Measurements from ENCODE around the gene MMP23B.
"Not testable (repeated sequence)": the region's sequence is repeated elsewhere in the genome, so short reads cannot be mapped to it uniquely, and the experiment has no call there.

The MMP23B gene

DNA sequence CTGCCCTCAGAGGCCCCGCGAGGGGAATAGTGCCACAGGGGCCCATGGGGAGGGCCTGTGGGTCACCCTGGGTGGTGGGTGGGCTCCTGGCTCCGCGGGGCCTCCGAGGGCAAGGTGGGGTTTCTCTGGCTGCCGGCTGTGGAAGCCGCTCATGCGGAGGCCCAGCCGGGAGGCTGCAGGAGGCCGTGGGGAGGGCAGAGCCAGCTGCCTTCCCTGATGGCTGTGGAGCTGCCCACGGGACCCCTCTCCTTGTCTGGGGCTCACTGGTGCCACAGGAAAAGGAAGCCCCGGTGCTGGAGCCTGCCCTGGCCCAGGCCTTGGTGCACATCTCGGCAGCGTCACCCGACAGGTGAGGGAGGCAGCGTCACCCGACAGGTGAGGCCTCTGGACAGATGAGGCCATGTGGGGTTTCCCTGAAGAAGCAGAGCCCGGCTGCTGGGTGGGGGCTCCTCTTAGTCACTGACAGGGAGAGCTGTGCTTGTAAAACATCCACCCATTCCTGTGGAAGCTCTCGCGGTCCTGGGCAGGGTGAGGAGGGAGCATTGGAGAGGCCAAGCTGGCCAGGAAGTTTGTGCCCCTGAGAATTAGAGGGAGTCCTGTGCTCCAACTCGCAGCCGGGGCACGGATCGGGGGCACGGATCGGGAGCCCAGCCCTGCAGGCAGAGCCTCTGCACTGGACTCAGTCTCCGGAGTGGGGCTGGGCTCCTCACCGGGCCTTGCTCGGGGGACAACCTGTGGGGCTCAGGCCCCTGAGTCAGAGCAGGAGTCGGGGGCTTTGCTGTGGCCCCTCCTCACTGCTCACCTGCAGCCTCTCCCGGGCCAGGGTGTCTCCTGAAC is 10.6 kb upstream of the MMP23B start:
- DNase-seq = no peak

DNA sequence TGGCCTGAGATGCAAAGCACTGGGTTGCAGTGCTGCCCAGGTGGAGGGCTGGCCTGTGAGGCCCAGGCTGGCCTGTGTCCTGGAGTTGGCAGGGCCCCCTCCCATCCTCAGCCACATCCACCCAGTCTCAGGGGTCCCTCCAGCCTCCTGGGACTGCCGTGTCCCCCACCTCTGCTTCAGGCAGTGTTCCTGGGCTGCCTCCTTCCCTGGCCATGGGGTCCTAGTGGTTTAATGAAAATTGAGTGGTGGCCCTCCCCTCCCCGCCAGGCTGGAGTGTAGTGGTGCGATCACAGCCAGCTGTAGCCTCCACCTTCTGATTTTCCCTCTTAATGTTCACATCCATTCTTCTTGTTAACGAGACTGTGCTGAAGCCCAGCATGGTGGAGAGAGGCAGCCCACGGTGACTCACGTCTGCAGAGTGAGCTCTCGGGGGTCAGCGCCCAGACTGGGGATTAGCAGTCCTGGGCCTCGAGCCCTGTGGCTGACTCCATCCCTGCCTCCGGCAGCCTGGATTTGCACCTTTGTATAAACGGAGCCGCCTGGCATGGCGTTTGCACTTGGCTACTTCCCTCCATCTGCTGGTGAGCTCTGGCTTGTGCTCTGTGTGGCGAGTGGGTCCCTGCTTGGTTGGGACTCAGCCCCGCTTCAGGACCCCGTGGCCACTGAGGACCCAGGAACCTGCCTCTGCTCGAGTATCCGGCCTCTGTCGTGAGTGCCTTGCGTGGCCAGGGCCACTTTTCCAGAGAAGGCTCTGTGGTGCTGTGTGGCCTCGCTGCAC is 9.8 kb upstream of the MMP23B start:
- DNase-seq = no peak

DNA sequence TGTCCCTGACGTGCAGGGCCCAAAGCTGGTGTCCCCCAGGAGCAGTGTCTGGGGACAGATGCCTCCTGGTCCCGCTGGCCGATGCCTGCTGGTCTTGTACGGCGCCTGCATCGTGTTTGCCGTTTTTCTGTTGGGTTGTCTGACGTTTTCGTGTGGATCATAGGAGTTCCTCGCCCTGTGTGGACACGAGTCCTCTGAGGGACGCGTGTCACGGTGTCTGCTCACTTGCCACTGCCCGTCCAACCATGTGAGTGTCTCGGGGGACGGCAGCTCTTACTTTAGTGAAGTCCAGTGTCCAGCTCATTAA is 9.2 kb upstream of the MMP23B start:
- DNase-seq = no peak

DNA sequence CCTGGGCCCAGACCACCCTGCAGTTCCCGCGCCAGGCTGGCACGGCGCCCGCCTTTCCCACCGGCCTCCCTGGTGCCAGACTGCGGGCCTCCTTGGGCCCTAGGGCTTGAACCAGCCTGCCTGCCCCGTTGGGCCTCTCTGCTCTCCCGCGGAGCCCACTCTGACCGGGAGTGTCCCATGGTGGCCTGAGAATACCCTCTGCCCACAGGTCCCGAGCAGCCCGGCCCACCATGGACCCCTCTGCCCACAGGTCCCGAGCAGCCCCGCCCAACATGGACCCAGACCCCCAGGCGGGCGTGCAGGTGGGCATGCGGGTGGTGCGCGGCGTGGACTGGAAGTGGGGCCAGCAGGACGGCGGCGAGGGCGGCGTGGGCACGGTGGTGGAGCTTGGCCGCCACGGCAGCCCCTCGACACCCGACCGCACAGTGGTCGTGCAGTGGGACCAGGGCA is 8.8 kb upstream of the MMP23B start:
- no peak for DNase-seq

DNA sequence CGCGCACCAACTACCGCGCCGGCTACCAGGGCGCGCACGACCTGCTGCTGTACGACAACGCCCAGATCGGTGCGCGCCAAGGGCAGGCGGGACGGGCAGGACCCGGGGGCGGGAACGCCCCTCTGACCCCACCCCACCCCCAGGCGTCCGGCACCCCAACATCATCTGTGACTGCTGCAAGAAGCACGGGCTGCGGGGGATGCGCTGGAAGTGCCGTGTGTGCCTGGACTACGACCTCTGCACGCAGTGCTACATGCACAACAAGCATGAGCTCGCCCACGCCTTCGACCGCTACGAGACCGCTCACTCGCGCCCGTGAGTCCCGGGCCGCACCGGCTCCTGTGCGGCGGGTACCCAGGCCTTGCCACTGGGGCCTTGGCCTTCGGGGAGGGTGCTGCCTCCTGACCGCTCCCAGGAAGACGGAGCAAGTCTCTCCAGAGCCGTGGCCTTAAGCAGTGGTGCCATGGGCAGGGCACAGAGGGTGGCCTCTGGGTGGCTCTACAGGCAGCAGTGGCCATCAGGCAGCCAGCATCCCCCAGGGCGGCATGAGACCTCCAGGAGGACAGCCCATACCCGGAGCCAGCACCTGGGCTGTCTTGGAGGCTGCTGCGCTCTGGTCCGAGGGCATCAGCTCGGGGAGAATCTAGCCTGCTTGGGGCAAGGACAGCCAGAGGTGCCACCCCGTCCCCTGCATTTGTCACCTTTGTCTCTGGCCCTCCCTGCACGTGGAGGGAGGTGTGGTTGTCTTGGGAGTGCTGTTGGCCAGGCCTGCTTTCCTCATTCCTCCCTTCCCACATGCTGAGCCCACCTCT is 8.1 kb upstream of the MMP23B start:
- no peak for DNase-seq

DNA sequence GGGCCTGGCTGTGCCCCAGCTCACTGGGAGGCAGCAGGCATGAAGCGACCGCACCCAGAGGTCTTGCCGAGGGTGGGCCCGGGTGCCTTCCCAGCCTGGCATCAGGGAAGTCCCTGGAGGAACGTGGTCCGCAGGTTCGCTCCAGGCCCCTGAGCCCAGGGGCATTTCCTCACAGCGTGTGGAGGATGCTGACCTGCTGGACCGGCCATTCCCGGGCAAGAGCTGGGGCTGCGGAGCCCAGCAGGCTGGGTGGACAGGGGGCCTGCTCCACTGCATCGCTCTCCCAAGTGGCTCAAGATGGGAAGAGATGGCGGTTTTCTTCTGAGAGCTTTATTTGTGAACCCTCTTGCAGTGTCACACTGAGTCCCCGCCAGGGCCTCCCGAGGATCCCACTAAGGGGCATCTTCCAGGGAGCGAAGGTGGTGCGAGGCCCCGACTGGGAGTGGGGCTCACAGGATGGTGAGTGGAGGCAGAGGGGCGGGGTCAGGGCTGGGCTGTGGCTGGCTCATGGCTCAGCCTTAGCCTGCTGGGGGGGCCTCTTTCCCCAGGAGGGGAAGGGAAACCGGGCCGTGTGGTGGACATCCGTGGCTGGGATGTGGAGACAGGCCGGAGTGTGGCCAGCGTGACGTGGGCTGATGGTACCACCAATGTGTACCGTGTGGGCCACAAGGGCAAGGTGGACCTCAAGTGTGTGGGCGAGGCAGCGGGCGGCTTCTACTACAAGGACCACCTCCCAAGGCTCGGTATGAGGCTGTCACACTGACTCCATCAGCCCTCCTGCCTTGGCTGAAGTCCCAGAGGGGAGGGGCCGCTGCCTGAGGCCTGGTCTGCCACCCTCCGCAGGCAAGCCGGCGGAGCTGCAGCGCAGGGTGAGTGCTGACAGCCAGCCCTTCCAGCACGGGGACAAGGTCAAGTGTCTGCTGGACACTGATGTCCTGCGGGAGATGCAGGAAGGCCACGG is 7.2 kb upstream of the MMP23B start:
- DNase-seq = peak; percentile 28

DNA sequence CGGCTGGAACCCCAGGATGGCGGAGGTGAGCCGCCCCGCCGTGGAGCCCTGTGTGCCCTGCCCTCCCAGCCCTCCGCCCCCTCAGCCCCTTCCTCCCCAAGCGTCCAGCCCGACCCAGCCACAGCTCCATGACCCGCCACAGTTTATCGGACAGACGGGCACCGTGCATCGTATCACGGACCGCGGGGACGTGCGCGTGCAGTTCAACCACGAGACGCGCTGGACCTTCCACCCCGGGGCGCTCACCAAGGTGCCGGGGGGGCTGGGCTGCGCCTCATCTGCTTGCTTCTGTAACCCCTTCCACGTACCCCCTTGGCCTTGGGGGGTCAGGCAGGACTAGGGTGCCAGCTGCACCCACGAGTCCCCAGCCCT is 6.6 kb upstream of the MMP23B start:
- DNase-seq = no peak

DNA sequence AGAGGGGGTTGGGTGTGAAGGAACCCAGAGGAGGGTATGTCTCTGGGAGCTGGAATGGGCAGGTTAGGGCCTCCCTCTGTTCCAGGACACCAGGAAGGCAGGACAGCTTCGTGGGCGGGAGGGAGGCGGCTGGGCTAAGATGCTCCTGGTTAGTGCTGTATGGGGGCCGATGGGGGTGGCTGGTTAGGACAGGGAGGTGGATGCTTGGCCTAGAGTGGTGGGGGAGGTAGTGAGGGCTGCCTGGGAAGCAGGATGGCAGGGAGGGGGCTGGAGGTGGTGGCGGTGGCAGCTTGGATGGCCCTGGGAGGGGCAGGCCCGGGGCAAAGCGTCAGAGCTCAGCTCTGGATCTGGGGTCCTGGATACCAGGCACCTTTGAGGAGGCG is 6.2 kb upstream of the MMP23B start:
- DNase-seq = no peak

DNA sequence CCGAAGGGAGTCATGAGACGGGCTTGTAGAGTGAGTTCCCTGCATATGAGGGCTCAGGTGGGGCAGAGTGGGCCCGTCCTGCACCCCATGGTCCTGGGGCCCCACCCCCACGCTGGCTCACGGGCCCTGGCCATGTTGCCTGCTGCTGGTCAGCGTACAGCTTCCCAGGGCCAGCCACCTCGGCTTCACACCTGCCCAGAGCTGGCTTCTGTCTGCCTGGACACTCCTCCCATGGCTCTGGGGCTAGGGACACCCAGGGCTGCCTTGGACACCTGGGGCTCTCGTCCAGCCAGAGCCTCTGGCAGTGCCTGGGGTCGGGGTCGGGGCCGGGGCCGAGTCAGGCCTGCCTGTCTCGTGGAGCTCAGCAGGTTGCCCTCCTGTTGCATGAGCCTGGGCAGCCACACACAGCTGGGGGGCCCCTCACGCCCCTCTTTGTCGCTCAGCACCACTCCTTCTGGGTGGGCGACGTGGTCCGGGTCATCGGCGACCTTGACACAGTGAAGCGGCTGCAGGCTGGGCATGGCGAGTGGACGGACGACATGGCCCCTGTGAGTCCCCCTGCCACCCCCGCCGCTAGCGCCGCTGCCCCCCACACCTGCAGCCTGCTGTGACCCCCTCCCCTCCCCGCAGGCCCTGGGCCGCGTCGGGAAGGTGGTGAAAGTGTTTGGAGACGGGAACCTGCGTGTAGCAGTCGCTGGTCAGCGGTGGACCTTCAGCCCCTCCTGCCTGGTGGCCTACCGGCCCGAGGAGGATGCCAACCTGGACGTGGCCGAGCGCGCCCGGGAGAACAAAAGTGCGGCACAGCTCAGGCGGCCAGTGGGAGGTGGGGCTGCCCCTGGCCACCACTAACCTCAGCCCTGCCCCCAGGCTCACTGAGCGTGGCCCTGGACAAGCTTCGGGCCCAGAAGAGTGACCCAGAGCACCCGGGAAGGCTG is 5.5 kb upstream of the MMP23B start:
- DNase-seq = no peak

DNA sequence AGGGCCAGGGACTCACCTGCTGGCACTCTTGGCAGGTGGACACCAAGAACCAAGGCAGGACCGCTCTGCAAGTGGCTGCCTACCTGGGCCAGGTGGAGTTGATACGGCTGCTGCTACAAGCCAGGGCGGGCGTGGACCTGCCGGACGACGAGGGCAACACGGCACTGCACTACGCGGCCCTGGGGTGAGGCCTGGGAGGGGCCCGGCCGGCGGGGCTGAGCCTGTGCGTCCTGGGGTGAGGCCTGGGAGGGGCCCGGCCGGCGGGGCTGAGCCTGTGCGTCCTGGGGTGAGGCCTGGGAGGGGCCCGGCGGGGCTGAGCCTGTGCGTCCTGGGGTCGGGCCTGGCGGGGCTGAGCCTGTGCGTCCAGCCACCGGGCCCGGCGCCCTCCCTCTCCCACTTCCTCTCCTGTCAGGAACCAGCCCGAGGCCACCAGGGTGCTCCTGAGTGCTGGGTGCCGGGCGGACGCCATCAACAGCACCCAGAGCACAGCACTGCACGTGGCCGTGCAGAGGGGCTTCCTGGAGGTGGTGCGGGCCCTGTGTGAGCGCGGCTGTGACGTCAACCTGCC is 4.6 kb upstream of the MMP23B start:
- DNase-seq = no peak

DNA sequence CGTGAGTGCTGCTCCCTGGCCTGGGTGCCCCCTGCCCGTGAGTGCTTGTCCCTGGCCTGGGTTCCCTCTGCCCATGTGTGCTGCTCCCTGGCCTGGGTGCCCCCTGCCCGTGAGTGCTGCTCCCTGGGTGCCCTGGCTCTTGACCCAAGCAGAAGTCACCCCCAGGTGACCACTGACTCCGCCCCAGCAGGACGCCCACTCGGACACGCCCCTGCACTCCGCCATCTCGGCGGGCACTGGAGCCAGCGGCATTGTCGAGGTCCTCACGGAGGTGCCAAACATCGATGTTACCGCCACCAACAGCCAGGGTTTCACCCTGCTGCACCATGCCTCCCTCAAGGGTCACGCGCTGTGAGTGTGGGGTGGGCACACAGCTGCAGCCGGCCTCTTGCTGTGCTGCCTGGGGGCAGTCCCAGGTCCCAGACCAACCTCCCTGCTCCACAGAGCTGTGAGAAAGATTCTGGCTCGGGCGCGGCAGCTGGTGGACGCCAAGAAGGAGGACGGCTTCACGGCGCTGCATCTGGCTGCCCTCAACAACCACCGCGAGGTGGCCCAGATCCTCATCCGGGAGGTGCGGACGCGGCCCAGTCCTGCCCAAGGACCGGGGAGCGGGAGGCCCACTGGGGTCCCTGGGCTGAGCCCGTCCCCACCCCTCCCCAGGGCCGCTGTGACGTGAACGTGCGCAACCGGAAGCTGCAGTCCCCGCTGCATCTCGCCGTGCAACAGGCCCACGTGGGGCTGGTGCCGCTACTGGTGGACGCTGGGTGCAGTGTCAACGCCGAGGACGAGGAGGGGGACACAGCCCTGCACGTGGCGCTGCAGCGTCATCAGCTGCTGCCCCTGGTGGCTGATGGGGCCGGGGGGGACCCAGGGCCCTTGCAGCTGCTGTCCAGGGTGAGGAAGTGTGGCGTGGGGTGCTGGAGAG is 3.9 kb upstream of the MMP23B start:
- no peak for DNase-seq

DNA sequence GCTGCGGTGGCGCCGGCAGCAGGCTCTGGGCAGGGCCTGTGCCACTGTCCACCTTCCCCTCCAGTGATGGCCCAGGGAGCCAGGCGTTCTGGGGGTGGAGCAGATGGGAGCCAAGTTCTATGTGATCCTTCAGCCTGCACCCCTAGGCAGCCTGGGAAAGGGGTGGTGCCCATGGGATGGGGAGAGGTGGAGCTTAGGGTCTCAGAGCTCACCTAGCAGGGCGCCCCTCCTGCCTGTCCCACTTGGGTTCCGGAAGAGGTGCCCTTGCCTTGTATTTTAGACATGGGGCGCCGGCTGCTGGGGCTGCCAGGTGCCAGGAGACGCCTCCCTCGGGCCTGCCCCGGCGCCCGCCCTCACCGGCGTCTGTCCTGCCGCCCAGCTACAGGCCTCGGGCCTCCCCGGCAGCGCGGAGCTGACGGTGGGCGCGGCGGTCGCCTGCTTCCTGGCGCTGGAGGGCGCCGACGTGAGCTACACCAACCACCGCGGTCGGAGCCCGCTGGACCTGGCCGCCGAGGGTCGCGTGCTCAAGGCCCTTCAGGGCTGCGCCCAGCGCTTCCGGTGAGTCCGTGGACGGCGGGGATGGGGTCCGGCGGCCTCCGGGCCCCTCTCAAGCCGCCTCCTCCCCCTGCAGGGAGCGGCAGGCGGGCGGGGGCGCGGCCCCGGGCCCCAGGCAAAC is 3.1 kb upstream of the MMP23B start:
- peak; percentile 66 for DNase-seq

DNA sequence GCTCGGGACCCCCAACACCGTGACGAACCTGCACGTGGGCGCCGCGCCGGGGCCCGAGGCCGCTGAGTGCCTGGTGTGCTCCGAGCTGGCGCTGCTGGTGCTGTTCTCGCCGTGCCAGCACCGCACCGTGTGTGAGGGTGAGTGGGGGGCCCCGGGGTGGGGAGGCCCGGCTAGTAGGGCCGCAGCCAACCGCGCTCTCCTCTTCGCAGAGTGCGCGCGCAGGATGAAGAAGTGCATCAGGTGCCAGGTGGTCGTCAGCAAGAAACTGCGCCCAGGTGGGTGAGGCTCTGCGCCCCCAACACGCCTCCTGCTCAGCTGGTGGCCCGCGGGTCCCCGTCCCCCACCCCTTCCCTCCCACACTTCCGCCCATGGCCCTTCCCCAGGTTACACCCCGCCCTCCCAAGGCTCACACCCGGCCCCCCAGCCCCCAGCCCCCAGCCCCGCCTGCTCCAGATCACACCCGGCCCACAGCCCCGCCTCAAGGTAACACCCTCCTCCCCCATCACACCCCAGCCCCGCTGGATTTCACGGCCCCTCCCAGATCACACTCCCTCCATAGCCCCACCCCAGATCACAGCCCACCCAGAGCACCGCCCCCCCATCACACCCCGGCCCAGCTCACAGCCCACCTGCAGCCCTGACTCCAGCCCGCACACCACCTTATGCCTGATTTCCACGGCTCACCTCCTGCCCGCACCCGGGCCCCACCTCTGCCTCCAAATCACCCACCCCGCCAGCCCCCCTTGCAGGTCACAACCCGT is 2.4 kb upstream of the MMP23B start:
- DNase-seq = peak; percentile 93

DNA sequence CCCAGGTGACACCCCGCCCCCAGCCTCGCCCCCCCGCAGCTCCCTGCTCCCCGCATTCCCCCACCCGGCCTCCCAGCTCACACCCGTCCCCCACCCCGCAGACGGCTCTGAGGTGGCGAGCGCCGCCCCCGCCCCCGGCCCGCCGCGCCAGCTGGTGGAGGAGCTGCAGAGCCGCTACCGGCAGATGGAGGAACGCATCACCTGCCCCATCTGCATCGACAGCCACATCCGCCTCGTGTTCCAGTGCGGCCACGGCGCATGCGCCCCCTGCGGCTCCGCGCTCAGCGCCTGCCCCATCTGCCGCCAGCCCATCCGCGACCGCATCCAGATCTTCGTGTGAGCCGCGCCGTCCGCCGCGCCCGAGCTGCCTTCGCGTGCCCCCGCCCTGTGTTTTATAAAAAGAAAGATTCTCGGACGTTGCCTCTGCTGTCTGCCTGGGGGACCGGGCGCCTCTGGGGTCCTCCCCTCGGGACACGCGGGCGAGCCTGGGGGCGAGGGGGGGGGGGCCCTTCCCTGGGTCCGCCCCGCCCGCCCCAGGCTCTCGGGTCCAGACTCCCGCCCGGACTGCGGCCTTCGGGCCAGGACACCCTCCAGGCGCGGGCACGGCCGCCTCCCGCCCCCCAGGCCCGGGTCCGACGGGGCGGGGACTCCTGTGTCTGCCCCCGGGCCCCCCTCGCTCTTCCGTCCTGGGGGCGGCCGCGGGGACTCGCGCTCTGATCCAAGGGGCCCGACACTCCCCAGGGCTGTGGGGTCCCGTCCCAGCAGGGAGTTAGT is 1.6 kb upstream of the MMP23B start:
- DNase-seq = peak; percentile 96

DNA sequence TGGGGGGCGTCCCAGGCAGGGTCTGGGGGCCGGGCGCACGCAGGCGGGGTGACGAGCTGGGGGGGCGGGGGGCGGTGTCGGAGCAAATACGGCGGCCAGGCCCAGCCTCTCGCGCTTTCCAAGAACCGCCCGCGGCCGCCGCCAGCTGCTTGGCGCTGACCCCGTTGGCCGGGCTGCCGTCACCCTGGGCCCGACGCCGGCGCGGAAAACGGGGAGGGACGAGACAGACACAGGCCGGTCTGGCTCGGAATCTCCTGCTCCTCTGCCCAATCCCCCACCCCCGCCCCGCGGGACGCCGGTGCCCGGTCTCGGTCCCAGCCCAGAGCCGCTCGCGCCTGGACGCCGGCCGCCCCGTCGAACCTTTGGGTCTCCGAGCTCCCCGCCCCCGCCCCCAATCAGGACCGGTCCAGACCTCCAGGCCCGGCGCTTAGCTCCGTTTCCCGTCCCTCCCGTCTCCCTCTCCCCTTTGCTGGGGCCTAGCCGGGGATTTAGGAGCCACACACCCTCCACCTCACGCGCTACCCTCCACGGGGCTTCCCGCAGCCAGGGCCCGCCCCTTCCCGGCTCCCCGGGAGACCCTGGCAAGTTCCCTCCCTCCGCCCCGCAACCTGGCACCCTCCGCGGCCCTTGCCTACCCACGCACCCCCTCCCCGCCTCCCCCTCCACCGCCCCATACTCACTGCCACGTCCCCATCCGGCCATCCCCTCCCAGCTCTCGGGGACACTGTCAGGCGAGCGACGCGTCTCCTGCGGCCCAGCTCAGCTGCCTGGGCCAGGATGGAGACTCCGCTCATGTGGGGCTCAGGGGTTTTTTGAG is 800 bp upstream of the MMP23B start:
- DNase-seq = peak; percentile 25

DNA sequence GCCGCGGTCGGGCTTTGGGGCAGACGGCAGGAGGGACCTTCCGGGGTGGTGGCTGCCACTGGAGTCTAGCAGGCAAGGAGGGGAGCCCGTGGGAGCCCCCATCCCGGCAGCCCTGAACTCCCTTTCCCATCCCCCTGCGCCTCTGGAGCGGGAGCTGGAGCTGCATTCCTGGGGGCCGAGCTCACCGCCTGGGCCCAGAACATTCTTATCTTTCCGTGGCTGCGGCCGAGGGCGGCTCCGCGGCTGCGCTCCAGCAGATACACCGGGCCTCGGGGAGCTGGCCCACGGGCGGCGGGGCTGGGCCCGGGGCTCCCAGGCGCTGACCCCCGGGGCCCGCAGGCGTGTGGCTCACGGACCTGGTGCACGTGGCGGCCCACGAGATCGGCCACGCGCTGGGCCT is 1.4 kb downstream of the MMP23B start:
- not testable (repeated sequence) for DNase-seq

DNA sequence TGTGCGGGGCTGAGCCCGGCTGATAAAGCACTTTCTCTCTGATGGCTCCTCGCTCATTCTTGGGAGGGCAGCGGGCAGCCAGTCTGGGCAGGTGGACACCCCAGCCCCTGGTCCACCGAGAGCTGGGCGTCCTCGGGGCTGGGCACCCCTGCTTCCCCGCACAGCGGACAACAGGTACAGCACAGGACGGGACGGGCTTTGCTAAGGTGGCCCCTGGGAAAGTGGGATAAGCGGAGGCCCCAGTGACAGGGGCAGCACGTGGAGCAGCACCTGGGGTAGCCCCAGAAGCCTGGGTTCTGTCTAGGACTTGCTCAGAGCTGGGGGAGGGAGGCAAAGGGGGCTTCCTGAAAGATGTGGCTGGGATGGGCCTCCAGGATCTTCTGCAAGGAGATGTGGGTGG is 2.6 kb downstream of the MMP23B start:
- not testable (repeated sequence) for DNase-seq
